Inflammatory macrophage (primary cell): ENCODE results near the gene GP1BA.

ENCODE experiments used
- DNase-seq, 2 donors: peaks; one replicate each; pipeline ENCODE4 v3.0.0-alpha.2; 2020 to 2022

GP1BA gene

GRCh38 chr17:4938688-4939545 lies 6.8 kb downstream of the GP1BA start:
- peak in 1 of 2 donors; percentile 14 for DNase-seq

DNA sequence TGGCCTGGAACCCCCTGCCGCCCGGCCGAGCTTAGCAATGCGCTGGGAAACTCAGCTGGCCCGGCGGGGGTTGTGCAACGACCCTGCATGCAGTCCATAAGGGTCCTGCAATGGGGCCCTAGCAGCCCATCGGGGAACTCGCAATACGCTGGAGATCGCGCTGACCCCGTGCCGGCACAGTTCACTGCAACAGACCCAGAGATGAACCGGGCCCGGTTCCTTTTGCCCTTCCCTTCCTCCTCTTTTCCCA lies 7.4 kb downstream of the GP1BA start:
- no peak for DNase-seq

- DNase-seq: peak; percentile 99 to 100
Measured at GRCh38 chr17:4939796-4940554, 7.9 kb downstream of the GP1BA start, which contains the start of the genes RNF167 and SLC25A11. RNF167 (plus strand) TSS chr17:4940268; CDS start chr17:4940910, 642 bp downstream. SLC25A11 (minus strand) TSS chr17:4940046; CDS start chr17:4939910, 136 bp downstream.

DNA sequence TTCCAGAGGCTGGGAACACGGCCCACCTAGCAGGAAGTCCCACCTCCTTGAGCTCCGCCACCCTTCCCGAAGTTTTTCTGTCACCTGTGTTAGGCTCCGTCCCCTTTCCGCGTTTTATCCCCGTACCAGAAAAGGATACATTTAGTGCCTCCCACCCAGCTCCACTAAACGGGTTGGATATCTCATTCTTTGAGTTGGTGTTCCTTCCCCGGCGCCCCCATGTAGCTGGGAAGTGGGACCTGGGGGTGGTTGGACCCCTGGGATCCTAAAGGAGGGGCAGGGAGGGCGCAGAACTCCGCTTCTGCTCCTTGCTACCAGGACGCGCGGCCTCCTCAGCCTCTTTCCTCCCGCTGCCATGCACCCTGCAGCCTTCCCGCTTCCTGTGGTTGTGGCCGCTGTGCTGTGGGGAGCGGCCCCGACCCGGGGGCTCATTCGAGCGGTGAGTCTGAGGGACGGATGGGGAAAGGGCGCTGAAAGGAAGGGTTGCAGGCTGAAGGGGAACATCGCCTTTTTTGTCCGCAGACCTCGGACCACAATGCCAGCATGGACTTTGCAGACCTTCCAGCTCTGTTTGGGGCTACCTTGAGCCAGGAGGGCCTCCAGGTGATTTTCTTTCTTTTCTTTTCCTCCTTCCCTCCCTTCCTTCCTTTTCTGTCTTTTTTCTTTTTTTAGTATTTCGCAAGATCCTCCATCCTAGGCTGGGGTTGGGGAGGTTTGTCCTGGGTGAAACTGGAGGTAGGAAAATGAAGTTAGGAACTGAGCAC lies 8.7 kb downstream of the GP1BA start:
- DNase-seq: peak in 1 of 2 donors; percentile 16

- no peak for DNase-seq
Measured at GRCh38 chr17:4941319-4941610, 9.2 kb downstream of the GP1BA start.

GRCh38 chr17:4942760-4943508 lies 10.9 kb downstream of the GP1BA start:
- DNase-seq: no peak

DNA sequence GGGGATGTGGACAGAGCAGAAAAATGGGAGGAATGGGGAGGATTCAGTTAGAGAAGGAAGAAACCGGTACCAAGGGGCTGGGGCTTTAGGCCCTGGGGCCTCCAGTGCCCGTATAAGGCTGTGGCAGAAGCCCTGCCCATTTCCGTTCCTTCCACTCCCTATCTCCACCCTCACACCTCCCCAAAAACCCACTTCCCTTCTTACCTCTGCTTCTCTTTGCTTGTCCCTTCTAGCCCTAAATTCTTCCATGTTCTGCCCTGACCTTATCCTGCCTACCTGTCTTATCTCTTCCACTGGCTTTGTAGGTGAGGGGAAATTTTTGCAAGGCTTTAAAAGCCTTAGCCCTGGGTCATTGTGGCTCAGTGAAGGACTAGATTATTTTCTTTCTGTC lies 12.1 kb downstream of the GP1BA start:
- peak in 1 of 2 donors; percentile 31 for DNase-seq

GRCh38 chr17:4944554-4945175 lies 12.6 kb downstream of the GP1BA start:
- DNase-seq: no peak

GRCh38 chr17:4945176-4945943 lies 13.3 kb downstream of the GP1BA start:
- peak; percentile 82 to 90 for DNase-seq

DNA sequence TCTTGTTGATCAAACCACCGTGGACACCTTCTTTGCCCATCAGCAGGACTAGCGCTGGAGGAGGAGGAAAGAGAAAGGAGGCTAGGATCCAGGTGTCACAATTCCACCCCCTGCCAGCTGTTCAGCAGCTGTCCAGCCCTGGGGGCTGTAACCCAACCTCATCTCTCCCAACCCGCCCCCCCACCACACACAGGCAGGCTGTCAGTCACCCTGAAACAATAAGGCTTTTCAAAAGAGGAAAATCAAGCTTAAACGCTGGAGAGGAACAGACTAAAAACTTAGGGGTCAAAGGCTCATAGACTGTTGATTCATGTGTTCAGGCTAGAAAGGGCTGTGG lies 13.8 kb downstream of the GP1BA start:
- DNase-seq: no peak

DNA sequence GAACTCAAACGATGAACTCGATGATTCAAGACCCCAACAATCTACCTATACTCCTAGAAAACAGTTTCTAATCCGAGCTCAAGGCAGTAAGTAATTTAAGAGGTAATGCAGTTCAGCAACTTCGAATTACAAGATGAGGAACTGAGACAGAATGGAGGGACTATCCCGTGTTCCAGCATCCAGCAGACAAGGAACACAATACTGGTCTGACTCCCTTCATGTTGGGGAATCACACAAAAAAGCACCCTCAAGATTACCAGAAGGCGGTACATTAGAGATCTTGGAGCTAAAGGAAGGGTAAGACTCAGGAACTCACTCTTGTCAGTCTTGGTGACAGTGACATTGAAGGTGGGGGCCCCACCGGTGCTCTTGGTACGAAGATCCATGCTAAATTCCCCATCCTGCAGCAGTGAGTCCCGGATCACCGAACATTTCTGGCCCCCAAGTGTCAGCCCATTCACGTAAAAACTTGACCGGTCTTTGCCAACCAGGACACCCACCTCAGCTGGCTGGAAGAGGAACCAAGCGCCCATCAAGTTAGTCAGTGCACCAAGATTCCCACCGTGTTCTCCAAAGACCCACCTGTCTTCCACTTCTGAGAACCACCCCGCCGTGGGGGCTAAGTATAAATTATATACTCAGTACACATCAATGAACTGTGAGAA lies 14.4 kb downstream of the GP1BA start:
- DNase-seq: peak in 1 of 2 donors; percentile 25

DNA sequence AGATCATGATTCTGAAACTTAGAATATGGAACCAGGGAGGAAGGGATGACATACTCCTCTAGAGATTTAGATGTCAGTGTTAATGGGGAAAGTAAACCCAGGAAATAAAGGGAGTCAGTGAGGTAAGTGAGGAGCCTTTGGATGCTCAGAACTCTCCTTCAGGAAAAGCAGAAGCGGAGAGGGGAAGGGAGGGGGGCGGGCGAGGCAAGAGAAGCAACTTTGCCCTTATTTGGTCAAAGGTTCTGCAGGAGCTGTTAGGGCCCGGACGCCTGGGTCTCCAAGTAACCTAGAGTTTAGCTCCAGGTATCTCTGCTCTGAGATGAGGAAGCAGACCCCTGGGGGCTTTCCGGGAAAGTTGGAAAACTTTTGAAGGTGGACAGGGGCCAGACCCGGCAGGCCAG lies 14.9 kb downstream of the GP1BA start:
- peak; percentile 22 to 27 for DNase-seq

DNA sequence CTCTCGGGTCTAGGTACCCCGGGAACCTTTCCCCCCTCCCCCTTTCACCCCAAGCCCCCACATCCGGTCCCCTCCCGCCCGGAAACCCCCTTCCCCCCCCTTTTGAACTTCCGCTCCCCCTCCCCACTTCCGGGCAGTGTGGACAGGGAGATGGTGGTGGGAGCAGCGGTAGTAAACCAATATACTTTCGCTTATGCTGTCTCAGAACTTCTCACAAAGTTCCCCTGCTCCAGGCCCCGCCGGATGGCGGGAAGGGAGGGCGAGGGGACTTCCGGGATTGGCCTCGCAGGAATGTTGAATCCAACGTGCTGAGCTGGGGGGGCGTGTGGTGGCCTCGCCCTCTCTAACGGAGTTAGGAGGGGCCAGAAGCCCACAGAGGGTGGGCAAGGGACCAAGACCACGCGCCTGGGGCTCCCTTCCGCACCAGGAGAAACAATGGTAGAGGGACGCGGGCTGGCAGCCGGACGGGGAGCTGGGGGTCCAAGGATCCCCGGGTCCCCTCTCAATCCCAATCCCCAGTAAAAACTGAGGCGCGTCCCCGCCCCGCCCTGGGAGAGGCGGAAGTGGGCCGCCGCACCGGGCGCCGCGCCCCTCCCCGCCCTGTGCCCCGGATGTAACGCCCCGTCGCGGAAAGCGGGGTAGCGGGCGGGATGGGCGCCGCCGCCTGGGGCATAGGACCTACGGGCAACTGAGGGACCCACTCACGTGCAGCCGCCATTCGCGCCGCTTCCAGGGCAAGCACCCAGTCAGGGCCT lies 15.5 kb downstream of the GP1BA start:
- peak; percentile 52 to 68 for DNase-seq

GRCh38 chr17:4948166-4948930 lies 16.3 kb downstream of the GP1BA start, which contains the start of gene PFN1:
PFN1 (minus strand) TSS chr17:4948530; CDS start chr17:4948394, 136 bp downstream.
- DNase-seq: peak; percentile 95 to 98

- peak; percentile 93 to 95 for DNase-seq
Measured at GRCh38 chr17:4948931-4949320, 16.8 kb downstream of the GP1BA start.

DNA sequence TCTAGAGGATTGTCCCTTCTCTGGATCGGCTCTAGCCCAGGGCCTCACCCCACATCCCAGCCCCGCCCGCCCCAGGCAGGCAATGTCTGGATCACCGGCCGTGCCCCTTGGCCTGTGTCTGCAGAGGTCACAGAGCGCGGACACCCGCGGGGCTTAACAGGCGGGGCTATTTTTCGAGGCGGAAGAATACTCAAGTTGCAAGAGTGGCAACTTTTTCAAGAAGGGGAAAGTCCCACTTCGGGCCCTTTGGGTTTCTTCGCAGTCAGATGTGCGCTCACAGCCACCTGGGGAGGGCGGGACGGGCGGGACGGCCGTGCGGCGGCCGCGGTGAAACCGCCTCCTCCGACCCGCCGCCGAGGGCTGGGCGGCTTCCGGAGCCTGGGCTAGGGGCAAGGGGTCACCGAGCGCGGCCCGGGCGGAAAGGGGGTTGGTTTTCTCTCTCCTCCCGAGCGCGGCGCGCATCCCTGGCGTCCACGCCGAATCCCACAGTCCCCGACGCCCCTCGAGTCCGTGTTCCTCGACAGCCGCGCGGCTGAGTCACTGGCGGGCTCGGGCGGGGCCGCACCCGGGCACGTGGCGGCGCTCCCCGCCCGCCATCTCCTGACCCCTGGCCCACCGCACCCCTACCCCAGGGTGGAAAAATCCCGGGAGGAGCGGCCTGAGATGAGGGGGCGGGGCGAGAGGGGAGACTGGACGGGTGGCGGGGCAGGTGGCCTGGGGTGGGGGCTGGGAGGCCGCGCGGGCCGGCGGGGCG lies 17.4 kb downstream of the GP1BA start:
- DNase-seq: peak; percentile 86 to 91

DNA sequence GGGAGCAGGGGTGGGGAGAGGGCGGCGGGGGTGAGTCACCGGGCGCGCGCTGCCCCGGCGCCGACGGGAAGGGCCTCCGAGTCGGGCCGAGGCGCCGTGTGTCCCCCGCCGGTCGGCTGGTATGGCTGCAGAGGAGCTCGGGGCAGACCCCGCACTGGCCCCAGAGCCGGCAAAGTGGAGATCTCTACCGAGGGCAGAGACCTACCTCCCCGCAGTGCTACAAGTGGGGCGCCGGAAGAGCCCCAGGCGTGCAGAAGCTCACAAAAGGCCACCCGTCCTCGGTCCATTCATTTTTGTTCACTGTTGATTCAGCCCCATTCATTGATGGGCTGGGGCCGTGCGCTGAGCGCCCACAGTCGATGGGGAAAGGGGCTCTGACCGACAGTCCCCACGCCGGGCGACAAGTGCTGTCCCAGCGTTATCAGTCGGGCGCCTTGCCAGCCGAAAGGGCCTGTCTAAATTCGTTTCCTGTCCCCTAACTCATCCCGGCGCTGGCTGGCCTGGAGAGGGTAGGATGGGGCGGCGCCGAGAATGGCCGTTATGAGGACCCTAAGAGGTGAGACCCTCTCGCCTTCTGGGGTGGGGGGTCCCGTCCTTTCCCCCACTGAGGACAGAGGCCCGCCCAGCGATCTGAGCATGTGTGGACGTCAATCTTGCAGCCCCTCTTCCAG lies 18.1 kb downstream of the GP1BA start:
- DNase-seq: peak in 1 of 2 donors; percentile 38

DNA sequence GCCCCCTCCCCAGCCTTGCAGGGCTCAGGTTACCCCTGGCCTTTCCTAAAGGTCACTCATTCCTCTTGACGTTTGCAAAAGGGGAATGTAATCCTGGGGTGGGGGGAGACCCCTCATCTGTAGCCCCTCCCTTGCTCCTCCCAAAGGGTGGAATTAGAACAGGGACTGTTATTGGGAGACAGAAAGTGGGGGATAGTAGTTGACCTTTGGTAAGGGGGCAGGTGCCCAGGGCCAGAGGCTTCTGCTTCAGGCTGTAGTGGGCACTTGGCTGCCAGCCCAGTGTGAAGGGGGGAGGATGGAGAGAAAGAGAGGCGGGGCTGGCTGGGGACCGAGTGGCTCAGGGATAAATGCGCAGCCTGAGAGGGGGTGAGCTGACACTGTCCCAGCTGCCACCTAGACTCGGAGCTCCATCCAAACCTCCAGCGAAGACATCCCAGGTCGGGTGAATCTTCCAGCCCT lies 18.7 kb downstream of the GP1BA start, which contains the start of gene ENO3:
TSS of gene ENO3 (plus strand) at position 374 of the 459 bp plus-strand sequence. CDS start 711 bp downstream, outside the sequence.
- peak in 1 of 2 donors; percentile 0 for DNase-seq
